ENCODE measurements around the gene TSSK6. TPM values are rescaled to one million over a fixed set of nuclear protein-coding genes. Genes with fewer than 3 reads are reported as not detected.

Gene TSSK6
- total and polyA plus RNA-seq, 10 donors = 1.7 to 5.6 (median 3.0) TPM

DNA sequence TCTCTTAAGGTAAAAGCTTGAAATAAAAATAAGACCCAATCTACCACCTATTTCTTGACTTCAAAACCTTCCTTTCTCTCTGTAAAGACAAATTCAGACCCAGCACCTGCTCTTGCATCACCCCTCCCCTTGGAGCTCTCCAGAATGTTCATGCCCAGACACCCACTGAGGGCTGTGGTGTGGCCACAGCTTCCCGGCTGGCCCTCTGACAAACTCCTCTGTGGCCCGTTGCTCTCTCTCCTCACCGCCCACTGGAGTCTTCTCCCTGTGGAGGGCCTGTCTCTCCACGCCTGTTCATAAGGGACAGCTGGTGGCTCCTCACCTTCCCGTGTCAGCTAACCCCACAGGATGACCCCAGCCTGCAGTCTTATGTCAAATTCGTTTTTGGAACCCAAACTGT is 49.1 kb downstream of the TSSK6 start:
- peaks cover 9 to 32% (median 25%) of the 10 kb centered on the region in 8 donors for H3K9me3 ChIP-seq
- no peaks in the 10 kb centered on the region for H3K27me3 ChIP-seq (replicated peaks in 1 of 7)
- H3K27ac ChIP-seq = peak overlapping the region in 1 of 8 donors; percentile 97
- WGBS, 5 donors = 83 to 92% (median 91%) methylated on average over 6 of the region's 6 CpGs
- H3K4me1 ChIP-seq = peaks cover 32 to 65% (median 50%) of the 10 kb centered on the region in 6 donors
- no peak for TF ChIP-seq POLR2A (IDR thresholded peaks at IDR 0.05)
- TF ChIP-seq, protein P1, sequence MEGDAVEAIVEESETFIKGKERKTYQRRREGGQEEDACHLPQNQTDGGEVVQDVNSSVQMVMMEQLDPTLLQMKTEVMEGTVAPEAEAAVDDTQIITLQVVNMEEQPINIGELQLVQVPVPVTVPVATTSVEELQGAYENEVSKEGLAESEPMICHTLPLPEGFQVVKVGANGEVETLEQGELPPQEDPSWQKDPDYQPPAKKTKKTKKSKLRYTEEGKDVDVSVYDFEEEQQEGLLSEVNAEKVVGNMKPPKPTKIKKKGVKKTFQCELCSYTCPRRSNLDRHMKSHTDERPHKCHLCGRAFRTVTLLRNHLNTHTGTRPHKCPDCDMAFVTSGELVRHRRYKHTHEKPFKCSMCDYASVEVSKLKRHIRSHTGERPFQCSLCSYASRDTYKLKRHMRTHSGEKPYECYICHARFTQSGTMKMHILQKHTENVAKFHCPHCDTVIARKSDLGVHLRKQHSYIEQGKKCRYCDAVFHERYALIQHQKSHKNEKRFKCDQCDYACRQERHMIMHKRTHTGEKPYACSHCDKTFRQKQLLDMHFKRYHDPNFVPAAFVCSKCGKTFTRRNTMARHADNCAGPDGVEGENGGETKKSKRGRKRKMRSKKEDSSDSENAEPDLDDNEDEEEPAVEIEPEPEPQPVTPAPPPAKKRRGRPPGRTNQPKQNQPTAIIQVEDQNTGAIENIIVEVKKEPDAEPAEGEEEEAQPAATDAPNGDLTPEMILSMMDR (IDR thresholded peaks at IDR 0.05 in 8 of 11, conservative IDR thresholded peaks at IDR 0.05 in 3 of 11) = no peak
- TF ChIP-seq POLR2AphosphoS5 (IDR thresholded peaks at IDR 0.05) = no peak
- peaks cover 0 to 53% (median 35%) of the 10 kb centered on the region in 6 donors for H3K36me3 ChIP-seq
- no peak for DNase-seq
- no peak overlapping the region for H3K4me3 ChIP-seq
- intact Hi-C loops (cut with DNase I; ENCODE audit: low total_unique reads) = no loop called here

DNA sequence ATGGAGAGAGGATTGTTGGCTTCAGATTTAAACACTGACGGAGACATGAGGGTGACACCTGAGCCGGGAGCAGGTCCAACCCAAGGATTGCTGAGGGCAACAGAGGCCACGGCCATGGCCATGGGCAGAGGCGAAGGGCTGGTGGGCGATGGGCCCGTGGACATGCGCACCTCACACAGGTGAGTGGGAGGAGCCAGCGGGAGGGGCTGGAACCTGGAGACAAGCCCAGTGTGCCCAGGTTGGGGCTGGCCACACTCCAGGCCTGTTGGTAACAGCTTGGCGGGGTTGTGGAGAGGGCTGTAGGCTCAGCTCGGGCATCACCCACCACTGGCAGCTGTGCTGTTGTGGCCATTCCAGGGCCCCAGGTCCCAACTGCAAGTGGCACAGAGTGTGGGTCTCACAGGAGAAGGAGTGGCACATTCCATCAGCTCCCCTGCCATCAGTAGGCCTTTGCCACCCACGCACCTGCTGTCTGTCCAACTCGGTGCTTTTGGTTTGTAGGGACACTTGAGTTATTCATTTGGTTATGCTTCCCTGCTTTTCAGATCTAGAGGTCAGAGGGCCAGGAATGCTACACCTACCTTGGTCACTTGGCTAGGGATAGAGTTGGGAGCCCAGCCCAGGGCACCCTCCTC is 49.8 kb downstream of the TSSK6 start:
- Histone ChIP-seq H3K27me3 (replicated peaks in 1 of 7) (no peaks in the 10 kb centered on the region), H3K4me3 (no peak overlapping the region), H3K9me3 (peaks cover 9 to 32% (median 25%) of the 10 kb centered on the region in 8 donors), H3K36me3 (peaks cover 0 to 53% (median 35%) of the 10 kb centered on the region in 6 donors), H3K4me1 (peaks cover 37 to 65% (median 52%) of the 10 kb centered on the region in 6 donors), H3K27ac (peak overlapping the region in 2 of 8 donors; percentile 93 to 97)
- DNase-seq = no peak
- intact Hi-C loops (cut with DNase I; ENCODE audit: low total_unique reads) = no loop called here
- TF ChIP-seq, protein P1 (IDR thresholded peaks at IDR 0.05 in 8 of 11, conservative IDR thresholded peaks at IDR 0.05 in 3 of 11) = no peak
- TF ChIP-seq POLR2AphosphoS5 (IDR thresholded peaks at IDR 0.05) = peak in 1 of 3 donors; percentile 64
- TF ChIP-seq POLR2A (IDR thresholded peaks at IDR 0.05) = no peak
- 92 to 99% (median 98%) methylated on average over 12 of the region's 12 CpGs for WGBS, 5 donors

DNA sequence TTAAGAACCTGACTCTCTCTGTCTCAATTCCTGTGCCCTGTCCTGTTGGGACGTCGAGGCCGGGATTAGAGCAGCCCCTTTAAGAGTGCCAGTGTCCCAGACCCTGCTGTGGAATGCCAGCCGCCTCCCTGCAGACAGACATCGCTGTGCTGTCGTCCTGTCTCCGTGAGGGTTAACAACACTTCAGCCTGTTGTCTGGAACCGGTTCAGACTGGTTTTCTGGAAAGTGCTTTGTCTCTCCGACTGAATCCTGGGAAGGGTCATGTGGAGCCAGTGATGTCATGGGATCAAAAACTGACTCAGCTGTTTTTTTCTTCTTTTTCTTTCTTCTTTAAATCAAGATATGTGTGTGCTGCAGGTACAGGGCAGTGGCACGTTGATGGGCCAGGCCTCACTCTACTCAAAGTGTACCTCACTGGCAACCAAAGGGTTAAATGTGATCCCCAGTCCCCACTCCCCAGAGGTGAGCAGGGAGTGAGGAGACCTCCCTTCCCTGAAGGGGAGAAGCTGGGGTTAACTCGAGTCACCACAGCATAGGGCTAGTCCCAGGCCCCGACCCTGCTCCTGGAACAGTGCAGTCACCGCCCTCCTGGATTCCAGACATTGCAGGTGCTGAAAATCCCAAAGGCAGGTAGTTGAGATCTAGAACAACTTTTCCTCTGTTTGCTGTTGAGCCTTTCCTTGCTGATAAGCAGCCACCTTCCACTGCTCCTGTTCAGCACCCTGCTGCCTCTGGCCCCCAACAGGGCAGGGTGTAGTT is 50.8 kb downstream of the TSSK6 start:
- intact Hi-C loops (cut with DNase I; ENCODE audit: low total_unique reads) = no loop called here
- H3K9me3 ChIP-seq = peaks cover 9 to 30% (median 24%) of the 10 kb centered on the region in 8 donors
- H3K36me3 ChIP-seq = peaks cover 0 to 53% (median 35%) of the 10 kb centered on the region in 6 donors
- no peak overlapping the region for H3K4me3 ChIP-seq
- no peak for DNase-seq
- H3K4me1 ChIP-seq = peaks cover 47 to 66% (median 54%) of the 10 kb centered on the region in 6 donors
- H3K27ac ChIP-seq = peak overlapping the region in 7 of 8 donors; percentile 63 to 97 (median 92)
- 78 to 85% (median 82%) methylated on average over 13 of the region's 13 CpGs for WGBS, 5 donors
- TF ChIP-seq POLR2AphosphoS5 (IDR thresholded peaks at IDR 0.05) (no peak), POLR2A (IDR thresholded peaks at IDR 0.05) (no peak)
- TF ChIP-seq, protein P1 (IDR thresholded peaks at IDR 0.05 in 8 of 11, conservative IDR thresholded peaks at IDR 0.05 in 3 of 11) = no peak
- no peaks in the 10 kb centered on the region for H3K27me3 ChIP-seq (replicated peaks in 1 of 7)

Other genes with a start within 250 kb of the TSSK6 start
- 1 to 10 TPM in 1 of 7 donors, under 1 TPM in 3, not detected in 3; 0.32 to 1.0 (median 0.58) TPM for gene TM6SF2, start 242.2 kb downstream of the TSSK6 start, total RNA-seq
- gene TM6SF2, start 242.2 kb downstream of the TSSK6 start, polyA plus RNA-seq = under 1 TPM; 0.15 to 0.23 (median 0.22) TPM
- gene SUGP1, start 195.0 kb downstream of the TSSK6 start, total RNA-seq = 10 to 100 TPM; 48.0 to 63.1 (median 52.8) TPM
- 10 to 100 TPM; 29.3 to 53.2 (median 46.9) TPM for gene SUGP1, start 195.0 kb downstream of the TSSK6 start, polyA plus RNA-seq
- 100 to 1,000 TPM in 4 of 7 donors, 10 to 100 TPM in 3; 77.5 to 133 (median 103) TPM for gene MAU2, start 194.7 kb downstream of the TSSK6 start, total RNA-seq
- 10 to 100 TPM; 12.0 to 29.8 (median 17.7) TPM for gene MAU2, start 194.7 kb downstream of the TSSK6 start, polyA plus RNA-seq
- 100 to 1,000 TPM in 3 of 7 donors, 10 to 100 TPM in 4; 54.0 to 122 (median 94.2) TPM for gene GATAD2A, start 109.9 kb downstream of the TSSK6 start, total RNA-seq
- gene GATAD2A, start 109.9 kb downstream of the TSSK6 start, polyA plus RNA-seq = 10 to 100 TPM; 11.6 to 25.5 (median 12.6) TPM
- gene NDUFA13, start 677 bp upstream of the TSSK6 start, total RNA-seq = 100 to 1,000 TPM in 4 of 7 donors, 10 to 100 TPM in 3; 24.0 to 216 (median 182) TPM
- 100 to 1,000 TPM; 203 to 224 (median 204) TPM for gene NDUFA13, start 677 bp upstream of the TSSK6 start, polyA plus RNA-seq
- 1 to 10 TPM; 1.3 to 4.8 (median 3.2) TPM for gene YJEFN3, start 13.4 kb upstream of the TSSK6 start, total RNA-seq
- 10 to 100 TPM; 10.4 to 22.7 (median 13.0) TPM for gene YJEFN3, start 13.4 kb upstream of the TSSK6 start, polyA plus RNA-seq
- 1 to 10 TPM in 1 of 7 donors, under 1 TPM in 5, not detected in 1; 0.36 to 1.3 (median 0.61) TPM for gene CILP2, start 22.7 kb upstream of the TSSK6 start, total RNA-seq
- gene CILP2, start 22.7 kb upstream of the TSSK6 start, polyA plus RNA-seq = under 1 TPM; 0.15 to 0.38 (median 0.35) TPM
- 10 to 100 TPM in 2 of 7 donors, 1 to 10 TPM in 5; 5.3 to 12.5 (median 9.3) TPM for gene PBX4, start 103.1 kb upstream of the TSSK6 start, total RNA-seq
- 10 to 100 TPM in 2 of 3 donors, 1 to 10 TPM in 1; 4.4 to 17.8 (median 15.0) TPM for gene PBX4, start 103.1 kb upstream of the TSSK6 start, polyA plus RNA-seq
- gene LPAR2, start 112.7 kb upstream of the TSSK6 start, total RNA-seq = 10 to 100 TPM; 23.7 to 62.8 (median 41.1) TPM
- gene LPAR2, start 112.7 kb upstream of the TSSK6 start, polyA plus RNA-seq = 10 to 100 TPM; 12.4 to 44.1 (median 41.9) TPM
- gene GMIP, start 128.1 kb upstream of the TSSK6 start, total RNA-seq = 100 to 1,000 TPM in 2 of 7 donors, 10 to 100 TPM in 5; 59.9 to 141 (median 96.9) TPM
- gene GMIP, start 128.1 kb upstream of the TSSK6 start, polyA plus RNA-seq = 10 to 100 TPM; 26.7 to 60.5 (median 31.9) TPM
- gene ATP13A1, start 148.1 kb upstream of the TSSK6 start, total RNA-seq = 100 to 1,000 TPM in 5 of 7 donors, 10 to 100 TPM in 2; 88.4 to 301 (median 113) TPM
- gene ATP13A1, start 148.1 kb upstream of the TSSK6 start, polyA plus RNA-seq = 10 to 100 TPM; 39.7 to 95.3 (median 91.6) TPM
- gene ZNF101, start 153.3 kb upstream of the TSSK6 start, total RNA-seq = 10 to 100 TPM; 29.6 to 58.3 (median 41.1) TPM
- 10 to 100 TPM; 29.8 to 51.9 (median 46.3) TPM for gene ZNF101, start 153.3 kb upstream of the TSSK6 start, polyA plus RNA-seq
- gene ZNF14, start 217.6 kb upstream of the TSSK6 start, total RNA-seq = 10 to 100 TPM in 5 of 7 donors, 1 to 10 TPM in 2; 8.0 to 17.1 (median 11.5) TPM
- gene ZNF14, start 217.6 kb upstream of the TSSK6 start, polyA plus RNA-seq = 1 to 10 TPM; 5.2 to 7.6 (median 6.2) TPM

Measured in spleen (tissue), 11 donors.